ENCODE data around the gene CYBC1. TPM values are rescaled to one million over a fixed set of nuclear protein-coding genes. Genes with fewer than 3 reads are reported as not detected.
A peak's percentile ranks its signal among the peaks of the same experiment; 100 is the strongest.

The CYBC1 gene
- total and polyA plus RNA-seq, 9 of the 15 experiments (the other 6 are each of a cell fraction or from before 2014, with no cell fraction given): 1.3 to 71.8 (median 49.9) TPM

GRCh38 chr17:82414548-82415281 lies 35.8 kb downstream of the CYBC1 start (continued):
- TF ChIP-seq ZNF445 (CRISPR knock-in tag; IDR thresholded peaks at IDR 0.05; ENCODE audit: low read depth) (no peak), KDM4B (IDR thresholded peaks at IDR 0.05; ENCODE audit: borderline replicate concordance in 2 of 2, low read depth in 1 of 2) (no peak), ZNF778 (CRISPR knock-in tag; IDR thresholded peaks at IDR 0.05) (no peak), FOXO4 (CRISPR knock-in tag; IDR thresholded peaks at IDR 0.05) (no peak), TAF9B (IDR thresholded peaks at IDR 0.05; ENCODE audit: partially characterized antibody) (no peak), ZNF695 (CRISPR knock-in tag; IDR thresholded peaks at IDR 0.05) (no peak), ZKSCAN3 (CRISPR knock-in tag; IDR thresholded peaks at IDR 0.05) (no peak), HOXB6 (CRISPR knock-in tag; IDR thresholded peaks at IDR 0.05; ENCODE audit: borderline replicate concordance) (no peak), ZZZ3 (IDR thresholded peaks at IDR 0.05) (no peak; the same call in 1 of the 2 replicates), MYC (IDR thresholded peaks at IDR 0.05; ENCODE audit: low read depth, low read length) (peak; percentile 48), MYC (CRISPR knock-in tag; IDR thresholded peaks at IDR 0.05; ENCODE audit: borderline replicate concordance, low read depth) (no peak), ASH1L (IDR thresholded peaks at IDR 0.05; ENCODE audit: borderline replicate concordance, low read depth, partially characterized antibody) (no peak), TCF7 (IDR thresholded peaks at IDR 0.05; ENCODE audit: borderline replicate concordance) (no peak)
- TF ChIP-seq, protein P1, sequence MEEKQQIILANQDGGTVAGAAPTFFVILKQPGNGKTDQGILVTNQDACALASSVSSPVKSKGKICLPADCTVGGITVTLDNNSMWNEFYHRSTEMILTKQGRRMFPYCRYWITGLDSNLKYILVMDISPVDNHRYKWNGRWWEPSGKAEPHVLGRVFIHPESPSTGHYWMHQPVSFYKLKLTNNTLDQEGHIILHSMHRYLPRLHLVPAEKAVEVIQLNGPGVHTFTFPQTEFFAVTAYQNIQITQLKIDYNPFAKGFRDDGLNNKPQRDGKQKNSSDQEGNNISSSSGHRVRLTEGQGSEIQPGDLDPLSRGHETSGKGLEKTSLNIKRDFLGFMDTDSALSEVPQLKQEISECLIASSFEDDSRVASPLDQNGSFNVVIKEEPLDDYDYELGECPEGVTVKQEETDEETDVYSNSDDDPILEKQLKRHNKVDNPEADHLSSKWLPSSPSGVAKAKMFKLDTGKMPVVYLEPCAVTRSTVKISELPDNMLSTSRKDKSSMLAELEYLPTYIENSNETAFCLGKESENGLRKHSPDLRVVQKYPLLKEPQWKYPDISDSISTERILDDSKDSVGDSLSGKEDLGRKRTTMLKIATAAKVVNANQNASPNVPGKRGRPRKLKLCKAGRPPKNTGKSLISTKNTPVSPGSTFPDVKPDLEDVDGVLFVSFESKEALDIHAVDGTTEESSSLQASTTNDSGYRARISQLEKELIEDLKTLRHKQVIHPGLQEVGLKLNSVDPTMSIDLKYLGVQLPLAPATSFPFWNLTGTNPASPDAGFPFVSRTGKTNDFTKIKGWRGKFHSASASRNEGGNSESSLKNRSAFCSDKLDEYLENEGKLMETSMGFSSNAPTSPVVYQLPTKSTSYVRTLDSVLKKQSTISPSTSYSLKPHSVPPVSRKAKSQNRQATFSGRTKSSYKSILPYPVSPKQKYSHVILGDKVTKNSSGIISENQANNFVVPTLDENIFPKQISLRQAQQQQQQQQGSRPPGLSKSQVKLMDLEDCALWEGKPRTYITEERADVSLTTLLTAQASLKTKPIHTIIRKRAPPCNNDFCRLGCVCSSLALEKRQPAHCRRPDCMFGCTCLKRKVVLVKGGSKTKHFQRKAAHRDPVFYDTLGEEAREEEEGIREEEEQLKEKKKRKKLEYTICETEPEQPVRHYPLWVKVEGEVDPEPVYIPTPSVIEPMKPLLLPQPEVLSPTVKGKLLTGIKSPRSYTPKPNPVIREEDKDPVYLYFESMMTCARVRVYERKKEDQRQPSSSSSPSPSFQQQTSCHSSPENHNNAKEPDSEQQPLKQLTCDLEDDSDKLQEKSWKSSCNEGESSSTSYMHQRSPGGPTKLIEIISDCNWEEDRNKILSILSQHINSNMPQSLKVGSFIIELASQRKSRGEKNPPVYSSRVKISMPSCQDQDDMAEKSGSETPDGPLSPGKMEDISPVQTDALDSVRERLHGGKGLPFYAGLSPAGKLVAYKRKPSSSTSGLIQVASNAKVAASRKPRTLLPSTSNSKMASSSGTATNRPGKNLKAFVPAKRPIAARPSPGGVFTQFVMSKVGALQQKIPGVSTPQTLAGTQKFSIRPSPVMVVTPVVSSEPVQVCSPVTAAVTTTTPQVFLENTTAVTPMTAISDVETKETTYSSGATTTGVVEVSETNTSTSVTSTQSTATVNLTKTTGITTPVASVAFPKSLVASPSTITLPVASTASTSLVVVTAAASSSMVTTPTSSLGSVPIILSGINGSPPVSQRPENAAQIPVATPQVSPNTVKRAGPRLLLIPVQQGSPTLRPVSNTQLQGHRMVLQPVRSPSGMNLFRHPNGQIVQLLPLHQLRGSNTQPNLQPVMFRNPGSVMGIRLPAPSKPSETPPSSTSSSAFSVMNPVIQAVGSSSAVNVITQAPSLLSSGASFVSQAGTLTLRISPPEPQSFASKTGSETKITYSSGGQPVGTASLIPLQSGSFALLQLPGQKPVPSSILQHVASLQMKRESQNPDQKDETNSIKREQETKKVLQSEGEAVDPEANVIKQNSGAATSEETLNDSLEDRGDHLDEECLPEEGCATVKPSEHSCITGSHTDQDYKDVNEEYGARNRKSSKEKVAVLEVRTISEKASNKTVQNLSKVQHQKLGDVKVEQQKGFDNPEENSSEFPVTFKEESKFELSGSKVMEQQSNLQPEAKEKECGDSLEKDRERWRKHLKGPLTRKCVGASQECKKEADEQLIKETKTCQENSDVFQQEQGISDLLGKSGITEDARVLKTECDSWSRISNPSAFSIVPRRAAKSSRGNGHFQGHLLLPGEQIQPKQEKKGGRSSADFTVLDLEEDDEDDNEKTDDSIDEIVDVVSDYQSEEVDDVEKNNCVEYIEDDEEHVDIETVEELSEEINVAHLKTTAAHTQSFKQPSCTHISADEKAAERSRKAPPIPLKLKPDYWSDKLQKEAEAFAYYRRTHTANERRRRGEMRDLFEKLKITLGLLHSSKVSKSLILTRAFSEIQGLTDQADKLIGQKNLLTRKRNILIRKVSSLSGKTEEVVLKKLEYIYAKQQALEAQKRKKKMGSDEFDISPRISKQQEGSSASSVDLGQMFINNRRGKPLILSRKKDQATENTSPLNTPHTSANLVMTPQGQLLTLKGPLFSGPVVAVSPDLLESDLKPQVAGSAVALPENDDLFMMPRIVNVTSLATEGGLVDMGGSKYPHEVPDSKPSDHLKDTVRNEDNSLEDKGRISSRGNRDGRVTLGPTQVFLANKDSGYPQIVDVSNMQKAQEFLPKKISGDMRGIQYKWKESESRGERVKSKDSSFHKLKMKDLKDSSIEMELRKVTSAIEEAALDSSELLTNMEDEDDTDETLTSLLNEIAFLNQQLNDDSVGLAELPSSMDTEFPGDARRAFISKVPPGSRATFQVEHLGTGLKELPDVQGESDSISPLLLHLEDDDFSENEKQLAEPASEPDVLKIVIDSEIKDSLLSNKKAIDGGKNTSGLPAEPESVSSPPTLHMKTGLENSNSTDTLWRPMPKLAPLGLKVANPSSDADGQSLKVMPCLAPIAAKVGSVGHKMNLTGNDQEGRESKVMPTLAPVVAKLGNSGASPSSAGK (IDR thresholded peaks at IDR 0.05): no peak; the same call in 1 of the 2 replicates

Data from K562 (cell line).